Measurements from ENCODE around the gene LGALS4.
"Not testable (repeated sequence)": the region's sequence is repeated elsewhere in the genome, so short reads cannot be mapped to it uniquely, and the experiment has no call there.

Gene LGALS4

GRCh38 chr19:38766276-38767047, 46.3 kb downstream of the LGALS4 start:
- DNase-seq = no peak

DNA sequence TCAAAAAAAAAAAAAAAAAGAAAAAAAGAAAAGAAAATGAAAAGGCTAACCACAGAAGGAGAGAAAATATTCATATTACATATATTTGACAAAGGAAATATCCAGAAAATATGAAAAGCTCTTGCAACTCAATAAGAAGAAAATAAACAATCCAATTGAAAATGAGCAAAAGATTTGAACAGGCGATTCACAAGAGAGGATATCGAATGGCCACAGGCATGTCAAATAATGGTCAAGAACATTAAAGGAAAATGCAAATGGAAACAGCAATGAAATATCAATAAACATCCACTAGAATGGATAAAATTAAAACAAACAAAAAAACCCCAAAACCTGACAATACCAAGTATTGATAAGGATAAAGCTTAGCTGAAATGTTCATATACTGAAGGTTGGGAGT, 47.5 kb downstream of the LGALS4 start:
- DNase-seq = no peak

DNA sequence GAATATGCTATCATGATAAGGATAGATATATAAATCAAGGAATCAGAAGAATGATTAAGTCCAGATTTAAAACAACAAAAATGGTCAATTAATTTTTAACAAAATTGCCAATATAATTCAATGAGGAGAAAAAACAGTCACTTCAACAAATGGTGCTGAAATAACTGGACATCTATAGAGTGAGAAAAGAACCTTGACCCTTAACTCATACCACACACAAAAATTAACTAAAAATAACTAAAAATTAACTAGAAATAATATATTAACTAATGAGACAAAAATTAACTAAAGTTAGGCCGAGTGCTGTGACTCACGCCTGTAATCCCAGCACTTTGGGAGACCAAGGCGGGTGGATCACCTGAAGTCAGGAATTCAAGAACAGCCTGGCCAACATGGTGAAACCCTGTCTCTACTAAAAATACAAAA, 48.9 kb downstream of the LGALS4 start:
- no peak for DNase-seq

DNA sequence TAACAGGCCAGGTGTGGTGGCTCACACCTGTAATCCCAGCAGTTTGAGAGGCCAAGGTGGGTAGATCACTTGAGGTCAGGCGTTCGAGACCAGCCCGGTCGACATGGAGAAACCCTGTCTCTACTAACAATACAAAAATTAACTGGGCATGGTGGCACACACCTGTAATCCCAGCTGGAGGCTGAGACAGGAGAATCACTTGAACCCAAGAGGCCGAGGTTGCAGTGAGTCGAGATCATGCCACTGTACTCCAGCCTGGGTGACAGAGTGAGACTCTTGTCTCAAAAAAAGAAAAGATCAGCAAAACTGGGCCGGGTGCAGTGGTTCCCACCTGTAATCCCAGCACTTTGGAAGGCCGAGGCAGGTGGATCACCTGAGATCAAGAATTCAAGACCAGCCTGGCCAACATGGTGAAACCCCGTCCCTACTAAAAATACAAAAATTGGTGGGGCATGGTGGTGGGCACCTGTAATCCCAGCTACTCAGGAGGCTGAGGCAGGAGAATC, 50.8 kb downstream of the LGALS4 start:
- DNase-seq = not testable (repeated sequence)

- DNase-seq = not testable (repeated sequence)
Observed at GRCh38 chr19:38760805-38761517, 51.8 kb downstream of the LGALS4 start.

DNA sequence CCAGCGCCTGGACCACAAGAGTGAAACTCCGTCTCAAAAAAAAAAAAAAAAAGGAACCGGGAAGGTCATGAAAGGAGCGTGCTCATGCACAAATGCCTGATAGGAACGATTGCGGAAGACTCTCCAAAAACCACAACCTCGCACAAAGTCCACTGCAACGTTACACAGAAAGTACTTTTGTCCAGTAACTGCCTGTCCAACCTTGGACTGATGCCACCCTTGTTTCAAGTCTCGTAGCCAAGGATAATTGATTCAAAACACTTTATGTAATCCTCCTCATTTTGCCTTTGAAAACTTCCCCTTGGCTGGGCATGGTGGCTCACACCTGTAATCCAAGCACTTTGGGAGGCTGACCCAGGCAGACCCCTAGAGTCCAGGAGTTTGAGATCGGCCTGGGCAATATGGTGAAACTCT, 53.1 kb downstream of the LGALS4 start:
- DNase-seq = no peak

DNA sequence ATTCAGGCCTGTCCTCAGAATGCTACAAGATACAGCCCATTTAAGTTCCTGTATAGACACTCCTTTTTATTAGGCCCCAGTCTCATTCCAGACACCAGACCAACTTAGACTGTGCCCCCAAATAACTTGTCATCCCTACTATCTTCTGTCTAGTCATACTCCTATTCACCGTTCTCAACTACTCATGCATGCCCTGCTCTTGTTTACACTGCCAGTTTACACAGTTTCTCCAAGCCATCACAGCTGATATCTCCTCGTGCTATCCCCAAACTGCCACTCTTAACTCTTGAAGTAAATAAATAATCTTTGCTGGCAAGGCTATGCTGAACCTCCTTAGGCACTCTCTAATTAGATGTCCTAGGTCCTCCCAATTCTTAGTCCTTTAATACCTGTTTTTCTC, 58.5 kb downstream of the LGALS4 start:
- DNase-seq = not testable (repeated sequence)

- not testable (repeated sequence) for DNase-seq
Observed at GRCh38 chr19:38753783-38754182, 59.0 kb downstream of the LGALS4 start.

All from HCEC 1CT (cell line).